Stimulated activated CD4-positive, alpha-beta T cell treated with anti-CD3 and anti-CD28 coated beads, Interleukin-12 subunit alpha, Interleukin-12 subunit beta, amount 100 ng/mL, for 48 hours (primary cell): ENCODE data around the gene FAM156B.
"Not testable (repeated sequence)": the region's sequence is repeated elsewhere in the genome, so short reads cannot be mapped to it uniquely, and the experiment has no call there.

Experiments used
- DNase-seq, 3 donors: peaks; one replicate each; pipeline ENCODE4 v3.0.0-alpha.2; 2020; ENCODE audit warnings: low read depth in 2 of 3, low spot score in 1 of 3

Gene FAM156B, protein sequence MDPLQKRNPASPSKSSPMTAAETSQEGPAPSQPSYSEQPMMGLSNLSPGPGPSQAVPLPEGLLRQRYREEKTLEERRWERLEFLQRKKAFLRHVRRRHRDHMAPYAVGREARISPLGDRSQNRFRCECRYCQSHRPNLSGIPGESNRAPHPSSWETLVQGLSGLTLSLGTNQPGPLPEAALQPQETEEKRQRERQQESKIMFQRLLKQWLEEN

DNA sequence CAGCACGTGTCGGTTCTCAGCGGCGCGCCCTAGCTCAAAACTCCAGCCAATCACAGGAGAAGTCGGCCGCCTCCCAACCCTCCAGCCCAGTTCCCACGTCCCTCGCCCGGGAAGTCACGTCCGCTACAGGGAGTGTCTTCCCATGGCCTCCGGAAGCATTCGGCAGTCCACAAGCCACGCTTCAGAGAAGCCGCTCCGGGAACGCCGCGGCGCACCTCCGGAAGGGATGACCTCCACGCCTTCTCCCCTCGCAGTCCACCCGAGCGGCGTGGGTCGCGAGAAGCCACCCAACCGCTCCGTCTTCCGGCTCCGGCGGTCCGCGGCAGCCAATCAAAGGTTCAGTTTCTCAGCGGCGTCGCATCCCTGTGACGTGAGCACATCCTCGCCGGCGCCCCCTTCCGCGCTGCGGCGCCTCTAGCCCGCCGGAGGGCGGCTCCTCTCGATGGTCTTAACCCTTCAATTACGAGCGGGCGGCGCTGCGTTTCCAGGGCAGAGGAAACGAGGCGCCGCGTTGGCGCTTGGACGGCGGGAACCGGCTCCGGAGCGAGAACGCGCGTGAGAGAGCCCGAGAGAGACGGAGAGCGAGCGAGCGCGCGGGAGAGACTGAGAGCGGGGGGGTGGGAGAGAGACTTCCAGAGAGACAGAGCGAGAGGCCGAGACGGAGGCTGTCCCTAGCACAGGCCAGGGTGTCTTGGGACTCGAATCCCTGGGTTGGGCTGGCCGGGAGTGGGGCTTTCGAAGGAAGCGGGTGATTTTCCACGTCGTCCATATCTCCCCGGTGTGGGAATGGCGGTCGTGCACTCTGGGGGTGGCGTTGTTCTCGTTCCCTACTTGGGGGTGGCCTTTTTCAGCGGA lies at the start of gene FAM156B:
TSS of gene FAM156B (plus strand) at position 476 of the 855 bp plus-strand sequence. CDS start 9,896 bp downstream, outside the sequence.
- DNase-seq, result not testable (repeated sequence)

- no peak for DNase-seq
Observed at GRCh38 chrX:52852110-52852860, 44.8 kb upstream of the FAM156B start.

- not testable (repeated sequence) for DNase-seq
Observed at GRCh38 chrX:52856991-52857525, 40.1 kb upstream of the FAM156B start.

- DNase-seq, result no peak
Observed at GRCh38 chrX:52865343-52865998, 31.7 kb upstream of the FAM156B start.

DNA sequence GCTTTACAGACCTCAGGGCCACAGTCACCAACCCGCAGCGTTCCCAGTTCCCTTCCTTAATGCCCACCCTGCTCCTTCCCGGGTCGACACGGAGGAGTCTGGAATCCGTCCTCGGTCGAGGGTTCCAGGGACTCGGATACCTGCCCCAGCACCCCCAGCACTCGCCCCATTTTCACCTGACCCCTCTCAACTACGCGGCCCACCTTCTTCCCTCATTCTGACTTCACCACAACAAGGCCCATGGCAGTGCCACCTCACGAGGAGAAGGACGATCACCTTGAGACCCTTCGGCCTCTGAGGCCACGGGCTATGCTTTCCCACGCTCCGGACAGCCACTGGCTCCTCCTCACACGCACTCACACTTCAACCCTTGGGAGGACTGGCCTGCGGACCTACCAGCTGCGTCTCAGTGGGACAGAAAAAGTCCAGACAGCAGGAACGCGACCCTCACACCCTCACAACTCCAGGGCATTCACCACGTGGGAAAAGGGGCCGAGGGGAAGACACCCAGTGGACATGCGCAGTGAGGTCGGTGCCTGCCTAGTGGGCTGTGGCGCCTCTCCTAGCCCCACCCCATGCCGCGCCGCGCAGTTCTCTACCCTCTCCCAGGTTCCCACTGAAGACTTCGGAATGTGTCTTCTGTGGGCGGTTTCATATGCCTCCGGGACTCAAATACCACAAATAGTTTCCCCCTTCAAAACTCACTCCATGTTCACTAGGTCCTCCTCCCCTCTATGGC lies 29.4 kb upstream of the FAM156B start, which contains the start of gene XAGE3:
TSS of gene XAGE3 (minus strand) at position 474 of the 739 bp plus-strand sequence. CDS start 950 bp downstream, outside the sequence.
- DNase-seq, result no peak

- no peak for DNase-seq
Observed at GRCh38 chrX:52870046-52870445, 27.1 kb upstream of the FAM156B start.

- DNase-seq, result not testable (repeated sequence)
Observed at GRCh38 chrX:52873825-52874224, 23.3 kb upstream of the FAM156B start.

- DNase-seq, result no peak
Observed at GRCh38 chrX:52874661-52875060, 22.5 kb upstream of the FAM156B start.

DNA sequence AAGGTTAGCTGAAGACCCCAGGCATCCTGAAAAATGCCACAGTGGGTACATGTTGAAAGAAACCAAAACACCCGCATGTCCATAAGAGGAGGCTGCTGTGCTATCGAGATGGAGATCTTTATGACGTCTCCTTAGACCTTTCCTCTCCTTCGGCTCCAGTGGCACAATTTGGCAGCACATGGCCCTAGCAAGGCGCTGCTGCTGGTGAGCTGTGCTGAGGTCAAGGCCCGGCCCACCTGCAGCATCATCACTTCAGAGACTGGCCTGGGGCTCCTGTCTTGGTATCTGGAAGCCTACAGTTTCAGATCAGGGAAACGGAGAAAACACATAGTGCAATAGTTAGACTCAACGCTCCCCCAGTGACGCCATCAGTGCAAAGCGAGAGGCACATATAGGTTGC lies 21.7 kb upstream of the FAM156B start:
- DNase-seq, result not testable (repeated sequence)

GRCh38 chrX:52876386-52876785 lies 20.7 kb upstream of the FAM156B start:
- not testable (repeated sequence) for DNase-seq

GRCh38 chrX:52887459-52887858 lies 9.7 kb upstream of the FAM156B start:
- DNase-seq, result not testable (repeated sequence)

- DNase-seq, result not testable (repeated sequence)
Observed at GRCh38 chrX:52888090-52888489, 9.0 kb upstream of the FAM156B start.

- DNase-seq, result not testable (repeated sequence)
Observed at GRCh38 chrX:52896438-52896837, 692 bp upstream of the FAM156B start.

DNA sequence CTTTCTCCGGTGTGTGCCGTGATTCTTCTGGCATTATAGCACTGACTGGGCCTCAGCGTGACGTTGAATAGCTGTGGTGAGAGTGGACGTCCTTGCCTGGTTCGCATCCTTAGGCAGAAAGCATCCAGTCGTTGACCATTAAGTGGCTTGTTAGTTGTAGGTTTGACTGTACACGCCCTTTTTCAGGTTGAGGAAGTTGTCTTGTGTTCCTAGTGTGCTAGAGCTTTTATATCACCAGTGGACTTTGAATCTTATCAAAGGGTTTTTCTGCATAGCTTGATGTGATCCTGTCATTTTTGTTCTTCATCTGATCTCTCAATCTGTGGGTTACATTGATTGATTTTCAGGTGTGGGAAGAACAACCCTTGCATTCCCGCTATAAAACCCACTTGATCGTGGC lies 8.4 kb downstream of the FAM156B start:
- DNase-seq, result not testable (repeated sequence)

GRCh38 chrX:52906072-52906471 lies 8.9 kb downstream of the FAM156B start:
- not testable (repeated sequence) for DNase-seq

GRCh38 chrX:52907137-52907536 lies 10.0 kb downstream of the FAM156B start:
- DNase-seq, result not testable (repeated sequence)

GRCh38 chrX:52907900-52908299 lies 10.8 kb downstream of the FAM156B start:
- DNase-seq, result not testable (repeated sequence)

DNA sequence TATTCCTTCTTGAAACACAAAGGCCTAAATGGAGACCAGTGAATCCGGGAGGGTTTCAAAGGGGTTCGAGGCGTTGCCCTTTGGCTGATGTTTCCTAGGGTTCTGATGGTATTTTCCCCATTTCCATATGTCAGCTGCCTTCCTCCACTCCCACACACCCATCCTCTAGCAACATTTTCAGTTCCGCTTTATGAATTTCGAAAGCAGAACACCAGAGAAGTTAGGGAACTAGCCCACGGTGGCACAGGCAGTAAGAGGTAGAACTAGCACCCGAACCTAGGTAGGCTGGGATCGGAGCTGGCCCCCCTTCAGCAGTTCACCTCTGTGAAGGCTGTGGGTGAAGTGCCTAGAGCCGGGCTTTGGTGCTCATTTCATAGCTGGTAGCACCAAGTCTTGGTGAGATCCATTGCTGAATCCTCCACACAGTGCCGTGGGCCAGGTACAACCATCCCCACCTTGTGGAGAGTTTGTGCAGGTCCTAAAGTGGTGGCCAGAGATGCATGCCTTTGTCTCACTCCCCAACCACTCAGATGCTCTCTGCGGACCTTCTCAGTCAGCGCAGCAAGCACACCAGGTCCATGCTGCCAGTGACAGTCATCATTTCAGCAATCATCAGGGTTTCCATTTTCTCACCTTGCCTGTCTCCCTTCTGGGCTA lies 12.3 kb downstream of the FAM156B start:
- not testable (repeated sequence) for DNase-seq

- DNase-seq, result not testable (repeated sequence)
Observed at GRCh38 chrX:52913681-52914080, 16.6 kb downstream of the FAM156B start.
